GM12891 (cell line): Measurements from ENCODE around the gene PHC3.

Experiments used
- DNase-seq: peaks from one replicate; pipeline ENCODE4 v3.0.0; 2011; ENCODE audit warnings: low spot score; ENCODE audit not compliant: insufficient read length
- FAIRE-seq: peaks from 2 replicates; lab custom pipeline; 2011; peaks lifted over from hg19 to GRCh38; lab: Jason Lieb, UNC
- PAX5 ChIP-seq: IDR thresholded peaks from 2 replicates; pipeline ENCODE4 v1.6.1; 2011; ENCODE audit warnings: low read length, moderate library complexity, mild to moderate bottlenecking; ENCODE audit not compliant: insufficient read depth, severe bottlenecking
- POLR2A ChIP-seq: IDR thresholded peaks from 2 replicates; pipeline ENCODE4 v1.6.1; 2011; ENCODE audit warnings: low read depth, low read length, control low read depth
- POLR2AphosphoS5 ChIP-seq: IDR thresholded peaks from 2 replicates; pipeline ENCODE4 v1.6.1; 2011; ENCODE audit warnings: low read depth, low read length, control low read depth
- POU2F2 ChIP-seq: IDR thresholded peaks from 2 replicates; pipeline ENCODE4 v1.6.1; 2011; ENCODE audit warnings: low read depth, mild to moderate bottlenecking, control low read depth, low read length, moderate library complexity
- SPI1 ChIP-seq: IDR thresholded peaks from 2 replicates; pipeline ENCODE4 v1.6.1; 2011; ENCODE audit warnings: low read depth, low read length, control low read depth
- TAF1 ChIP-seq: IDR thresholded peaks from 2 replicates; pipeline ENCODE4 v1.6.1; 2011; ENCODE audit warnings: low read depth, low read length, control low read depth

Gene PHC3

GRCh38 chr3:170058127-170058526 is 123.4 kb downstream of the PHC3 start:
- DNase-seq = no peak
- 0 out of 2 replicates have a peak, but pooled peaks have one; percentile 22 for TF ChIP-seq POLR2A
- no peak for TF ChIP-seq SPI1
- FAIRE-seq = peak; percentile 91

- TF ChIP-seq TAF1 (0 out of 2 replicates have a peak, but pooled peaks have one; percentile 11), POLR2A (no peak), POLR2AphosphoS5 (no peak), PAX5 (no peak), POU2F2 (no peak)
- FAIRE-seq (peak; percentile 59), DNase-seq (no peak)
These were observed 124.0 kb downstream of the PHC3 start for GRCh38 chr3:170057550-170057949.

GRCh38 chr3:170056710-170057454 is 124.7 kb downstream of the PHC3 start:
- TF ChIP-seq TAF1 (peak; percentile 39; the same call in 1 of the 2 replicates), POLR2AphosphoS5 (peak; percentile 44; the same call in 1 of the 2 replicates), POLR2A (no peak), PAX5 (peak; percentile 43), SPI1 (no peak), POU2F2 (peak; percentile 78)
- FAIRE-seq (peak; percentile 95), DNase-seq (no peak)

GRCh38 chr3:170055209-170055608 is 126.3 kb downstream of the PHC3 start:
- TF ChIP-seq POU2F2 (peak; percentile 46; the same call in 1 of the 2 replicates), TAF1 (no peak), POLR2AphosphoS5 (peak; percentile 72), POLR2A (peak; percentile 57; the same call in 1 of the 2 replicates), SPI1 (peak; percentile 43), PAX5 (no peak)
- FAIRE-seq (peak; percentile 93), DNase-seq (no peak)

- DNase-seq = no peak
These were observed 127.3 kb downstream of the PHC3 start for GRCh38 chr3:170054204-170054603.

GRCh38 chr3:170052398-170052797 is 129.1 kb downstream of the PHC3 start:
- no peak for DNase-seq
- no peak for FAIRE-seq
- TF ChIP-seq POU2F2 (no peak), SPI1 (no peak), POLR2AphosphoS5 (no peak), PAX5 (no peak), TAF1 (no peak), POLR2A (no peak)

More at GRCh38 chr3:170054204-170054603, 127.3 kb downstream of the PHC3 start:
- FAIRE-seq = peak; percentile 9
- TF ChIP-seq PAX5 (no peak), SPI1 (no peak), POU2F2 (no peak), TAF1 (no peak), POLR2A (no peak), POLR2AphosphoS5 (no peak)

- no peak for FAIRE-seq
- no peak for DNase-seq
- TF ChIP-seq TAF1 = no peak
- no peak for TF ChIP-seq SPI1
- TF ChIP-seq POLR2A = no peak
- TF ChIP-seq POLR2AphosphoS5 = no peak
- TF ChIP-seq POU2F2 = no peak
- TF ChIP-seq PAX5 = no peak
These were observed 130.8 kb downstream of the PHC3 start for GRCh38 chr3:170050753-170051152.

GRCh38 chr3:170049146-170050000 is 132.2 kb downstream of the PHC3 start:
- DNase-seq = no peak
- peak; percentile 24; the same call in 1 of the 2 replicates for TF ChIP-seq POLR2A
- no peak for TF ChIP-seq TAF1
- 0 out of 2 replicates have a peak, but pooled peaks have one; percentile 23 for TF ChIP-seq POLR2AphosphoS5
- TF ChIP-seq POU2F2 = no peak
- no peak for FAIRE-seq

GRCh38 chr3:170047133-170047404 is 134.5 kb downstream of the PHC3 start:
- FAIRE-seq (no peak), DNase-seq (no peak)
- TF ChIP-seq POLR2A = no peak
- TF ChIP-seq POU2F2 = no peak
- no peak for TF ChIP-seq TAF1
- TF ChIP-seq POLR2AphosphoS5 = no peak
- no peak for TF ChIP-seq SPI1
- no peak for TF ChIP-seq PAX5
